Activated CD8-positive, alpha-beta T cell treated with anti-CD3 and anti-CD28 coated beads for 36 hours (primary cell): ENCODE measurements around the gene DMBX1. TPM values are rescaled to one million over a fixed set of nuclear protein-coding genes. Genes with fewer than 3 reads are reported as not detected.

Experiments used
- ATAC-seq: fragments of 200-7000 bp; cut with Tn5 transposase; one replicate; pipeline ENCODE4 v1.10.0; 2021; ENCODE audit warnings: mild to moderate bottlenecking, moderate library complexity
- CTCF ChIA-PET: fragments of 350-600 bp; sonication (Branson Sonifier 250); formaldehyde crosslinking; loops from one replicate; lab custom pipeline; 2021; ENCODE audit warnings: antibody characterized with exemption; lab: Charles Lee
- POLR2A ChIA-PET: fragments of 350-600 bp; sonication (Branson Sonifier 250); formaldehyde crosslinking; loops from one replicate; lab custom pipeline; 2021; ENCODE audit warnings: antibody characterized with exemption; lab: Charles Lee
- DNase-seq: peaks from one replicate; pipeline ENCODE4 v3.0.0-alpha.2; 2020
- H3K27ac Mint-ChIP-seq: one replicate; pipeline ENCODE4 v1.8.0; 2021; ENCODE audit warnings: mild to moderate bottlenecking, mixed read lengths
- H3K27me3 Mint-ChIP-seq: one replicate; pipeline ENCODE4 v1.8.0; 2021; ENCODE audit warnings: mixed read lengths
- H3K36me3 Mint-ChIP-seq: one replicate; pipeline ENCODE4 v1.8.0; 2021; ENCODE audit warnings: low read depth, mixed read lengths
- H3K4me1 Mint-ChIP-seq: one replicate; pipeline ENCODE4 v1.8.0; 2021; ENCODE audit warnings: low read depth, mixed read lengths
- H3K4me3 Mint-ChIP-seq: one replicate; pipeline ENCODE4 v1.8.0; 2021; ENCODE audit warnings: mild to moderate bottlenecking, moderate library complexity, mixed read lengths
- H3K9me3 Mint-ChIP-seq: one replicate; pipeline ENCODE4 v1.8.0; 2021; ENCODE audit warnings: mixed read lengths
- CTCF ChIP-seq: fragments of 200-600 bp; IDR thresholded peaks from one replicate; pipeline ENCODE4 v1.8.0; 2022; ENCODE audit warnings: antibody characterized with exemption, mild to moderate bottlenecking
- intact Hi-C: fragments of 100-400 bp; cut with micrococcal nuclease; formaldehyde crosslinking; loops from one replicate; pipeline ENCODE4 v1.10.0; 2022
- total RNA-seq, 2 experiments: library from RNA; stranded (reverse); gene quantifications; one replicate each; pipeline ENCODE4 v1.2.3, GENCODE V29; 2021

The DMBX1 gene
- total RNA-seq, 2 experiments from 2014 or later, result 0.09 TPM; not detected in 1

GRCh38 chr1:46516200-46516950 lies 26.7 kb downstream of the DMBX1 start:
- ATAC-seq, result no peak
- H3K27me3 Mint-ChIP-seq, result peaks cover 24% of the 10 kb centered on the region
- DNase-seq, result no peak
- intact Hi-C loops, result no loop called here
- H3K27ac Mint-ChIP-seq, result no peak overlapping the region
- TF ChIP-seq CTCF, result no peak
- ChIA-PET CTCF (interaction anchor here (0.8 to 1.3 kb wide), 2 partner anchors 11 to 70 kb away, joined by 3 to 4 read pairs; no protein-coding TSS in a partner anchor), POLR2A (interaction anchor here (1.3 kb wide), 1 partner anchor 15 kb away, joined by 4 read pairs; no protein-coding TSS in a partner anchor)
- no peak overlapping the region for H3K4me3 Mint-ChIP-seq
- peaks cover 1% of the 10 kb centered on the region for H3K4me1 Mint-ChIP-seq
- no peaks in the 10 kb centered on the region for H3K9me3 Mint-ChIP-seq
- H3K36me3 Mint-ChIP-seq, result no peaks in the 10 kb centered on the region

DNA sequence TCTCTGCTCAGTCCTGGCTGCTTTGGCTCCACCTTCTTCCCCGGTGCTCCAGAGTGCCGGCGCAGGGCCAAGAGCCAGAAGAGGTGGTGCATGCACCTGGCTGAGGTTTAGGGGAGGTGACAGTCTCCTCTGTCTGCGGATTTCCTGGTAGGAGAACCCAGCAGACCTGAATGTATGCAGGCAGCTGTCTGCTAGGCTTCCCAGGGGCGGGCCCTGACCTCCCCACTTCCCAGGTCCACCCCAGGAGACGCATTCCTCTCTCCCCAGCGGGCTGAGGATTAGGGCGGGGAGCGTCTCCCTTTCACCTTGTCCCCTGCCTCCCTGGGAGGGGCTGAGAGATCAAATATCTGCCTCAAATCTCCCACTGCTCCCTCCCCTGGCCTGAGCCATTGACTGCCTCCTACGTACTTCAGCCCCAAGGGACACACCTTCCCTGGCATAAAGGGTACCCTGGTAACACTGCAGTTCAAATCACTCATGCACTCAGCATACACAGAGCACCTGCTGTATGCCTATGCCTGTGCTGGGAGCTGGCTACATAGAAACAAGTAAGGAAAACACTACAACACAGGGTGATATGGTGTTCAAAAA lies 27.5 kb downstream of the DMBX1 start:
- TF ChIP-seq CTCF, result no peak
- no peak for ATAC-seq
- Mint-ChIP-seq H3K4me1 (peaks cover 6% of the 10 kb centered on the region), H3K27me3 (peaks cover 24% of the 10 kb centered on the region), H3K27ac (no peak overlapping the region), H3K4me3 (no peak overlapping the region), H3K9me3 (no peaks in the 10 kb centered on the region), H3K36me3 (no peaks in the 10 kb centered on the region)
- no peak for DNase-seq
- intact Hi-C loops, result no loop called here
- ChIA-PET CTCF (interaction anchor here (1.3 to 1.4 kb wide), 2 partner anchors 9 to 71 kb away, joined by 4 to 5 read pairs; no protein-coding TSS in a partner anchor), POLR2A (interaction anchor here (1.3 kb wide), 1 partner anchor 14 kb away, joined by 4 read pairs; no protein-coding TSS in a partner anchor)

DNA sequence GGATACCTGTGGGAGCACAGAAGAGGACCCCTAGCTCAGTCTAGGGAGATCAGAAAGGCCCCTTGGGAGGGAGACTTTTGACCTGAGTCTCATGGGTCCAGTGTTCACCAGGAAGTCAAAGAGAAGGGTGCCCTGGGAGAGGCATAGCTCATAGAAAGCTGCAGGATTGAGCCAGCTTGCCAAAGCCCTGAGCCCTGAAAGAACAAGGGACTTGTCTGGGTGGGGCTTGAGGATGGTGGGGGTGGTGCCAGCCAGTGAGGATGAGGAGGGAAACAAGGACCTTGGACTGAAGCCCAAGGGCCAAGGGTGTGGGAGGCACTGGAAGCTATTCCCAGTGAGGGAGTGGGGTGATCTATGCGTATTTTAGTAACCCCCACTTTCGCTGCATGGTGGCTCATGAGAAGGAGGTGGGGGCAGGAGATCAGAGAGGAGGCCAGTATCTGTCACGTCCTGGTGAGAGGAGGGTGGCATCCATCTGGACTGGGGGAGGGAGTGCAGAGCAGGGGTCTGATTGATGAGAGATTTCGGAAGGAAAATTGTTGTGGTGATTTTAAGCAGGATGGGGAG lies 28.4 kb downstream of the DMBX1 start:
- DNase-seq (no peak), ATAC-seq (no peak)
- H3K9me3 Mint-ChIP-seq, result no peaks in the 10 kb centered on the region
- H3K4me1 Mint-ChIP-seq, result peaks cover 13% of the 10 kb centered on the region
- H3K36me3 Mint-ChIP-seq, result no peaks in the 10 kb centered on the region
- no peak for TF ChIP-seq CTCF
- ChIA-PET CTCF (interaction anchor here (1.4 kb wide), 1 partner anchor 8 kb away, joined by 5 read pairs; no protein-coding TSS in a partner anchor), POLR2A (no interaction called here)
- H3K27me3 Mint-ChIP-seq, result peaks cover 22% of the 10 kb centered on the region
- intact Hi-C loops, result no loop called here
- no peak overlapping the region for H3K4me3 Mint-ChIP-seq
- no peak overlapping the region for H3K27ac Mint-ChIP-seq

DNA sequence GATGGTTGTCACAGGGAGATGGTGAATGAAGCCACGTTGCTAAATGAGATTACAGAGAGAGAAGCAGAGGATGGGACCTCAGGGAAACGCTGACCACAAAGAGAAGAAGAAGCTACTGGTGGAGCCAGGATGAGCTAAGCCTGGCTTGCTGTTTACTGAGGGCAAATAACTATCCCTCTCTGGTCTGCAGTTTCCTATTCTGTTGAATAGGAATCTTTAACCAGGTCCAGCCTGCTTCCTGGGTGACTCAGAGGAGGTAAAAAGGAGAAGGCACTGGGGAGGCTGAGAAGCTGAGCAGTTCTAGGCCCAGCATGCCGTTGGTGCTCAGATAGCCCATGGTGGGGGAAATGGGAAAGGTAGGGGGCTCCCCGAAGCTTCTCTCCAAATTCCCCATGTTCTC lies 29.6 kb downstream of the DMBX1 start:
- CTCF ChIA-PET, result interaction anchor here (0.7 to 2.2 kb wide), 4 partner anchors 10 to 77 kb away, joined by 3 to 14 read pairs (median 7); no protein-coding TSS in a partner anchor
- Mint-ChIP-seq H3K9me3 (no peaks in the 10 kb centered on the region), H3K4me1 (peaks cover 13% of the 10 kb centered on the region), H3K27me3 (peaks cover 20% of the 10 kb centered on the region), H3K36me3 (no peaks in the 10 kb centered on the region), H3K4me3 (no peak overlapping the region), H3K27ac (no peak overlapping the region)
- intact Hi-C loops, result no loop called here
- no peak for TF ChIP-seq CTCF
- DNase-seq (no peak), ATAC-seq (no peak)
- POLR2A ChIA-PET, result no interaction called here
